Stomach (tissue), 9 donors: ENCODE data around the gene OPN1SW. TPM values are rescaled to one million over a fixed set of nuclear protein-coding genes. Genes with fewer than 3 reads are reported as not detected.

ENCODE experiments used
- DNase-seq, 2 donors: peaks; one replicate each; pipeline versions ENCODE4 v3.0.0 to v3.0.0-alpha.2; 2013 to 2019
- H3K27ac ChIP-seq, 5 donors: fragments of 200-600 bp in 4 of 5; sonication (generic) in 4 of 5; one replicate each; pipeline ENCODE4 v1.5.1; 2013 to 2019; ENCODE audit warnings: mild to moderate bottlenecking in 1 of 5, moderate library complexity in 1 of 5
- H3K27me3 ChIP-seq, 3 donors: fragments of 200-600 bp; sonication (generic); one replicate each; pipeline ENCODE4 v1.5.1; 2017 to 2019; ENCODE audit warnings: mixed run types in 1 of 3
- H3K36me3 ChIP-seq, 4 donors: fragments of 200-600 bp; sonication (generic); 1 replicate in 3 of 4; 2 replicates in 1 of 4; pipeline ENCODE4 v1.5.1; 2016 to 2019
- H3K4me1 ChIP-seq, 4 donors: fragments of 200-600 bp; sonication (generic); one replicate each; pipeline ENCODE4 v1.5.1; 2016 to 2019
- H3K4me3 ChIP-seq, 4 donors: fragments of 200-600 bp; sonication (generic) in 3 of 4; one replicate each; pipeline ENCODE4 v1.5.1; 2016 to 2019; ENCODE audit warnings: mild to moderate bottlenecking in 1 of 4
- H3K9me3 ChIP-seq, 4 donors: fragments of 200-600 bp; sonication (generic); one replicate each; pipeline ENCODE4 v1.5.1; 2016 to 2019
- CTCF ChIP-seq, 7 experiments: fragments of 450-650 bp in 4 of 7; fragments of 200-600 bp in 3 of 7; sonication (generic) in 3 of 7; IDR thresholded peaks; one replicate each; pipeline ENCODE4 v1.5.1; 2016 to 2019; ENCODE audit warnings: antibody characterized with exemption in 7 of 7, control low read depth in 2 of 7, mild to moderate bottlenecking in 1 of 7
- EP300 ChIP-seq: sonication (generic); formaldehyde crosslinking; IDR thresholded peaks from one replicate; pipeline ENCODE4 v1.6.1; 2017; ENCODE audit warnings: antibody characterized with exemption
- POLR2A ChIP-seq, 4 donors: fragments of 450-650 bp; IDR thresholded peaks; one replicate each; pipeline ENCODE4 v1.6.1; 2016; ENCODE audit warnings: antibody characterized with exemption in 4 of 4, control low read depth in 2 of 4, mild to moderate bottlenecking in 1 of 4, moderate library complexity in 1 of 4
- POLR2AphosphoS5 ChIP-seq, 3 donors: sonication (generic); formaldehyde crosslinking; IDR thresholded peaks; one replicate each; pipeline ENCODE4 v1.6.1; 2016; ENCODE audit warnings: antibody characterized with exemption in 3 of 3
- whole genome bisulfite sequencing, 5 donors: extraction: QIAGEN DNeasy Blood & Tissue Kit in 3 of 5; methylation state at CpG; one replicate each; pipeline versions ENCODE4 v1.1.5 to v1.1.7; 2013 to 2018; 5-methylcytosine and 5-hydroxymethylcytosine counted together
- intact Hi-C: fragments of 100-400 bp; cut with DNase I; formaldehyde crosslinking; loops from one replicate; pipeline ENCODE4 v1.15.1; 2023; ENCODE audit warnings: low total_unique reads
- polyA plus RNA-seq, 3 donors: library from polyadenylated mRNA; stranded (reverse); fragments of 200-250 nt; gene quantifications; one replicate each; pipeline ENCODE4 v1.2.3, GENCODE V29; 2013
- total RNA-seq, 5 donors: library from RNA; depleted of rRNA; stranded (reverse); fragments of >200 nt; gene quantifications; one replicate each; pipeline versions ENCODE4 v1.1.0 to v1.2.3, GENCODE V29; 2014 to 2016
- donor health status: healthy with polysubstance abuse.
- donor health status: Bipolar disorder and iron deficiency.
- donor health status: healthy.

OPN1SW gene
- total and polyA plus RNA-seq, 8 donors, result not detected

- no peaks in the 10 kb centered on the region for H3K9me3 ChIP-seq
- H3K4me3 ChIP-seq, result no peak overlapping the region
- H3K4me1 ChIP-seq, result peaks cover 14 to 30% (median 22%) of the 10 kb centered on the region in 4 donors
- no peak for TF ChIP-seq CTCF (IDR thresholded peaks at IDR 0.05)
- no peak overlapping the region for H3K27ac ChIP-seq
- peaks cover 0 to 8% (median 0%) of the 10 kb centered on the region in 4 donors for H3K36me3 ChIP-seq
- peaks cover 0 to 12% (median 0%) of the 10 kb centered on the region in 3 donors for H3K27me3 ChIP-seq
- WGBS, 5 donors, result 94 to 97% (median 96%) methylated on average over 5 of the region's 5 CpGs
- intact Hi-C loops, result no loop called here
- no peak for DNase-seq
These were observed 17.6 kb upstream of the OPN1SW start for GRCh38 chr7:128793181-128793547.

GRCh38 chr7:128792471-128793180 is 17.0 kb upstream of the OPN1SW start:
- Histone ChIP-seq H3K9me3 (no peaks in the 10 kb centered on the region), H3K4me3 (peak overlapping the region in 2 of 4 donors; percentile 84 to 88), H3K27ac (no peak overlapping the region), H3K36me3 (peaks cover 0 to 8% (median 0%) of the 10 kb centered on the region in 4 donors), H3K4me1 (peaks cover 14 to 30% (median 22%) of the 10 kb centered on the region in 4 donors), H3K27me3 (peaks cover 0 to 12% (median 0%) of the 10 kb centered on the region in 3 donors)
- WGBS, 5 donors, result 45 to 63% (median 56%) methylated on average over 10 of the region's 10 CpGs
- TF ChIP-seq POLR2A (IDR thresholded peaks at IDR 0.05) (no peak), EP300 (no peak), POLR2AphosphoS5 (IDR thresholded peaks at IDR 0.05) (no peak), CTCF (IDR thresholded peaks at IDR 0.05) (no peak)
- DNase-seq, result peak in 1 of 2 donors; percentile 30
- intact Hi-C loops, result no loop called here

- DNase-seq, result no peak
- WGBS, 5 donors, result 12 to 25% (median 15%) methylated on average over 7 to 9 of the region's 9 CpGs
- H3K9me3 ChIP-seq, result no peaks in the 10 kb centered on the region
- peak overlapping the region in 2 of 5 donors; percentile 73 to 85 for H3K27ac ChIP-seq
- peak overlapping the region; percentile 84 to 92 (median 88) for H3K4me3 ChIP-seq
- peaks cover 0 to 8% (median 0%) of the 10 kb centered on the region in 4 donors for H3K36me3 ChIP-seq
- peaks cover 0 to 12% (median 0%) of the 10 kb centered on the region in 3 donors for H3K27me3 ChIP-seq
- H3K4me1 ChIP-seq, result peaks cover 14 to 30% (median 22%) of the 10 kb centered on the region in 4 donors
- no peak for TF ChIP-seq CTCF (IDR thresholded peaks at IDR 0.05)
- TF ChIP-seq EP300, result no peak
- no peak for TF ChIP-seq POLR2A (IDR thresholded peaks at IDR 0.05)
- TF ChIP-seq POLR2AphosphoS5 (IDR thresholded peaks at IDR 0.05), result no peak
- intact Hi-C loops, result no loop called here
These were observed 16.4 kb upstream of the OPN1SW start for GRCh38 chr7:128791972-128792327.

GRCh38 chr7:128791121-128791971 is 15.8 kb upstream of the OPN1SW start, which contains the start of gene CCDC136:
Gene CCDC136, plus strand, starts transcription at chr7:128791968. Its CDS starts 444 bp downstream, at chr7:128792412.
- whole genome bisulfite sequencing, 5 donors, result 0 to 1% (median 1%) methylated on average over 41 to 76 of the region's 80 CpGs
- intact Hi-C loops, result no loop called here
- TF ChIP-seq POLR2AphosphoS5 (IDR thresholded peaks at IDR 0.05) (peak; percentile 12 to 42 (median 18)), EP300 (no peak), POLR2A (IDR thresholded peaks at IDR 0.05) (no peak), CTCF (IDR thresholded peaks at IDR 0.05) (no peak)
- peak within 1 kb of the TSS; percentile 16 to 85 (median 73) for H3K27ac ChIP-seq
- DNase-seq, result peak; percentile 83 to 89
- H3K4me3 ChIP-seq, result peak within 1 kb of the TSS; percentile 84 to 92 (median 88)
- peaks cover 14 to 30% (median 22%) of the 10 kb centered on the region in 4 donors for H3K4me1 ChIP-seq
- H3K27me3 ChIP-seq, result peaks cover 0 to 12% (median 0%) of the 10 kb centered on the region in 3 donors
- H3K36me3 ChIP-seq, result peaks cover 0 to 8% (median 0%) of the 10 kb centered on the region in 4 donors
- no peaks in the 10 kb centered on the region for H3K9me3 ChIP-seq
